ENCODE results near the gene PCSK1N.

GRCh38 chrX:48824066-48824465 is 11.3 kb downstream of the PCSK1N start:
- TF ChIP-seq CTCF (IDR thresholded peaks at IDR 0.05), result no peak
- TF ChIP-seq POLR2A (IDR thresholded peaks at IDR 0.05), result no peak

Measured in uterus (tissue), 2 donors.